GM19438 (cell line): ENCODE measurements around the gene TMTC1.
"Not testable (repeated sequence)": the region's sequence is repeated elsewhere in the genome, so short reads cannot be mapped to it uniquely, and the experiment has no call there.

ENCODE experiments used
- ATAC-seq: cut with Tn5 transposase; IDR thresholded peaks from one replicate; pipeline ENCODE4 v1.9.1; 2021; ENCODE audit warnings: low read depth; ENCODE audit not compliant: unreplicated experiment

Gene TMTC1

GRCh38 chr12:29582146-29582545, 201.6 kb downstream of the TMTC1 start:
- no peak for ATAC-seq

DNA sequence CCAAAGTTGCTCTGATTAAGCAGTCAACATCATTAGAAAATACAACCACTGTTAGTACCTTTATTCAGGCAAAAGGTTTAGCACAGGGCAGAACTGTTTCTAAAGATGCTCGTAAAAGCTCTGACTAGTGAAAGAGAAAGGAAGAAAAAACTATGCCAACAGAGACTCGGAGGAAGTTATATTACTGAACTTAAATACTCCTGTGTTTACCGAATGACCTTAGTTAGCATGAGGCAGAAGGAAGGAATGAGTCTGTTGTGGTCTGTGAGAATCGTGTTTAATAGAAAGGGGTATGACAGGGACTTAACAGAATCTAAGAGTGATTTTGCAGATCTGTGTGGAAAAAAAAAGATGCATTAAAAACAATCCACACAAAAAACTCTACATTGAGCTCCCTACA, 202.1 kb downstream of the TMTC1 start:
- no peak for ATAC-seq

DNA sequence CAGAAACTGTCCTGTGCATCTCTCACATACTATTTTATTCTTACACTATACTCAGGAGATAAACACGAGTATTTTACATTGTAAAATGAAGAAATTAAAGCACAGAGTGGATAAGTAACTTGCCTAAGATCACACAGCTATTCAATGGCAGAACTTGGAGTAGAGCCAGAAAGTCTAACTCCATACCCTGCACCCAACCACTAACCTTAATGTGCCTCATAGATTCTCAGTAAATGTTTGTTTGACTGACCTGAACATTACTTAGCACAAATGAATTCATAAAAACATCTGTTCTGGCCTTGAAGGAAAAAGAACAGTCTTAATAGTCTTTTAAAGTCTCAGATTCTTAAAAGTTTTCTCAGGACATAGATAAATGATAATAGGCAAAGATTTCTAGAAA, 202.8 kb downstream of the TMTC1 start:
- no peak for ATAC-seq

GRCh38 chr12:29578731-29579130, 205.0 kb downstream of the TMTC1 start:
- ATAC-seq, result no peak

DNA sequence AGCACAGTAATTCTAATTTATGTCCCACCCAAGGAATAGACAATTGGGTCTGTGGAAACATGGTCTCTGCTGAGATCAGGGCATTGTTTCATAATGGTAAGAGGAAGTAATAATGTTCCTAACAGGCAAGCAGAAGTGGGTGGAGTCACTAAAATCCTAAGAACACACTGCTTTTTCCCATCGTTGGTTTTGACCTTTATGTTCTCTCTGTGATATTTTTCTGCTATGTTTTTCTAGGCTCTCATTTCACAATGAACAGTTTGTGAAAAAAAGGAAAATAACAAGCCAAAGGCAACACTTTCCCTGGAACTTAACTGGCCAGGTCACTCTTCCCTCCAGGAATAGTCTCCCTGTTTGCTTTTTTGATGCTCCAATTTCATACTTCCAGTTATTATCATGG, 205.7 kb downstream of the TMTC1 start:
- ATAC-seq, result no peak

DNA sequence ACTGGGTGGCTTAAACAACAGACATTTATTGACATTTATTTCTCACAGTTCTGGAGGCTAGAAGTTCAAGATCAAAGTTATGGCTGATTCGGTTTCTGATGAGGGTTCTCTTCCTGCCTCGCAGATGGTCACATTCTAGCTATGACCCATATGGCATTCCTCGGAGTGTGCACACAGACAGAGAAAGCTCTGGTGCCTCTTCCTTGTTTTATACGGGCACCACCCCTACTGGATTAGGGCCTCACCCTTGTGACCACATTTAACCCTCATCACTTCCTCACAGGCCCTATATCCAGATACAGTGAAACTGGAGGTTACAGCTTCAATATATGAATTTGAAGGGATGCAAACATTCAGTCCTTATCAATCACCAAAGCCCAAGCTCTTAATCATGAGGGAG, 209.2 kb downstream of the TMTC1 start:
- no peak for ATAC-seq

DNA sequence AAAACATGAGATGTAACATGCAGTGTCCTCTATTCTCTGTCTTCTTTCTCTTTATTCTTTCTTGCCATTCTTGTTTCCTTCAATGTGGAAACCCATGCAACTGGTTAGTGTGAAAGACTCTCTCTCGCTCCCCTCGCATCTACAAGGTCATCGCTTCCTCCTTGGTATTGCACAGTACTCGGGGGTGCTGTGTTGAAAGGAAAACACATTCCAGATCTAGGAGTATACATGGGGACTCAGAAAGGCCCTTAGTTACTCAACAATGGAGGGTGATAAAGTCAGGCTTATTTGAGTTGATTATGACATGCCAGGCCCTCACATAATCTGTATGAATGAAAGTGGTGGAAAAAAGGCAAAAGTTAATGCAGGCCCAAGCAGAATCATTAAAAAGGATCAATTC, 210.8 kb downstream of the TMTC1 start:
- no peak for ATAC-seq

GRCh38 chr12:29572464-29572863, 211.3 kb downstream of the TMTC1 start:
- no peak for ATAC-seq

GRCh38 chr12:29569132-29569757, 214.5 kb downstream of the TMTC1 start:
- ATAC-seq, result no peak

DNA sequence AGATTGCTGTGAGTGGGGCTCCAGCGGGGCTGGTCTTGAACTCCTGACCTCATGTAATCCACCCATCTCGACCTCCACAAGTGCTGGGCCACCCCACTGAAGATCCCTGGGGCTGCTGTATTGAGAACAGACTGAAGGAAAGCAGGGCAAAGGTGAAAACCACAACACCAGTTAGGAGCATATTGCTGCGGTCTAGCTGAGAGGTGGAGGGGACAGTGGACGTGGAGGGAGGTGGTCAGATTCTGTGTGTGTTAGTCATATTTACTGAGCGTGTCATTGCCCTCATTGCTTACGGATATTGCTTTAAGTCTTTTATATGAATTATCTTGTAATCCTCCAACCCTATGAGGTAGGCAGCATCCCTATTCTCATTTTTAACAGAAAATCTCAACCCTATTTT, 217.3 kb downstream of the TMTC1 start:
- ATAC-seq, result no peak

GRCh38 chr12:29565727-29566126, 218.0 kb downstream of the TMTC1 start:
- ATAC-seq, result no peak

GRCh38 chr12:29564925-29565324, 218.8 kb downstream of the TMTC1 start:
- no peak for ATAC-seq

DNA sequence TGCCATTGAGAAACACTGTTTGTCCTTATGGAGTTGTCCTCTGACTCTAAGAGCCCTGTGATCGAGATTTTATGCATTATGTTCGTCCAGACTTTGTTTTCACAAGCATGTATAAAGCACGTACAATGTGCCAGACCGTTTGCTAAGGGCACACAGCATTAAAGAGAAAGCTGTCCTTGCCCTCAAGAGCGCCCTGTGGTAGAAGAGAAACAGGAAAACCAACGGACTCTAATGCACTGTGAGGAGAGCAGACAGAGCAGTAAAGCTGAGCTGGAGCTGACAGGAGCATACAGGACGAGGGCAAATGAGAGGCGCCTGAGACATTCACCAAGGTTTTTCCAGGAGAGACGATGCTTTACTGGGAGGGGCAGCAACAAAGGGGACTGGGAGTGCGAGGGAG, 220.1 kb downstream of the TMTC1 start:
- ATAC-seq, result peak; percentile 65

GRCh38 chr12:29563071-29563470, 220.7 kb downstream of the TMTC1 start:
- ATAC-seq, result no peak

DNA sequence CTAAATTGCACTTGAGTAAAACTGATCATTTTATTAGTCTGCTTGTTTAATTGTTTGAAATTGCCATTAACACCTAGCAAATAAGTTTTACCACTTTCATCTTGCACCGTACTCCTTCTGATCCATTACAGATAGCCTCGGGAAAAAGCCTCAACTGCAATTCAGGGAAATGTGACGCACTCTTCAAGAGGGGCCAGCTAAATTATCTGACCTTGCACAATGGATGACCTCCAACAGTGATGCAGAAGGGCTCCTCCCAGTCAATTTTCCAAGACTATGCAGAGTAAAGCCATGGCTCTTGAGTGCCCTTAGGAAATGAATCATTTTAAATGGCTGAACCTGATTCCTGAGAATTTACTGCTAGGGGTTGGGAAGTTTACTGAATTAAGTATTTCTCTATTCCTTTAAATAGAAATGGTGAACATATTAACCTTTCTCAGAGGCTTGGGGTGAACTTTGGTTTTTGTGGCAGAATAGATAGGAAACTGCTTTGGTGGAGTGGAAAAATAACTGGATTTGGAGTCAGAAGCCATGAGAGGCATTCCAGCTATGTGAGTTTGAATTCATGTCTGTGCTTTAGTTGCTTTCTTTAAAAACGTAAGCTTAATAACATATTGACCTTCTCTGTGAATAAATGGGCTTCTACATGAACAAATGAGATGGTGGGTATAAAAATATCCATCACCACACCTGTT, 221.5 kb downstream of the TMTC1 start:
- no peak for ATAC-seq

DNA sequence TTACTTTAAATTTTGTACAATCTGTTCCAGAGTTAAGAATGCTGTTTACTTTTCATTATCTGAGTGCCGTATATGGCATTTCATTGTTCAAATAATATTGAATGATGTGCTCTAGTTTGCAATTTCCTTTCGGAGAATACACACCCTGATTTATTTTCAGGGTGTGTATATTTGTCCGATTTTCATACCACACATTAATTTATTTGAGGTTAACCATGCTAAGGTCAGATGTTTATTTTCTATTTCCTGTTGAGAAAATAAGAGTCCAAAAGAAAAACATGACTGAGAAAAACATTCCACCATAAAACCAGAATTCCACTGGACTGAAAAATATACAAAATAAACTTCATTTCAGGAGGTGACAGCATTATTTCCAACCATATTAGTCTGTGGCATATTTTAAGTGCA, 222.1 kb downstream of the TMTC1 start:
- no peak for ATAC-seq

- ATAC-seq, result no peak
These were observed 224.5 kb downstream of the TMTC1 start for GRCh38 chr12:29559198-29559597.

DNA sequence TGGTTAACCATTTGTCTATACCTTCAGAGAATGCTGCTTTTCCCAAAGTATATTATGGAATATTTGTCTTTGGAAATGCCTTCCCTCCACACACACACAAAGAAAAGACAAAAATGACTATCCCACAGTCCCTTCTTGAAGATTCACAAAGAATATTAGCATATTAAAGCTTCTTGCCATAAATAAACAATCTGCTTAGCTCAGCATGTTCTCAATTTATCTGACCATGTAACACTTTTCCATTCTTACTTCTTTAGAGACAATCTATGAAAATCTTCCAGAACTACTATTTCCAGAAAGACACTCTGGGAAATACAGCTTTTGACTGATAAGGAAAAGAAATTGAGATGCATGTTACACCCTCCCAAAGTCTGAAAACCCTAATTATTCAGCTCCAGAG, 227.4 kb downstream of the TMTC1 start:
- ATAC-seq, result no peak

- not testable (repeated sequence) for ATAC-seq
These were observed 228.3 kb downstream of the TMTC1 start for GRCh38 chr12:29555451-29555850.

- no peak for ATAC-seq
These were observed 230.6 kb downstream of the TMTC1 start for GRCh38 chr12:29552994-29553748.

- peak; percentile 94 for ATAC-seq
These were observed 231.3 kb downstream of the TMTC1 start for GRCh38 chr12:29552324-29552927.
